Left ventricle myocardium superior (tissue), 1 donor: ENCODE data around the gene CDKN1A. TPM values are rescaled to one million over a fixed set of nuclear protein-coding genes. Genes with fewer than 3 reads are reported as not detected.
"Not testable (repeated sequence)": the region's sequence is repeated elsewhere in the genome, so short reads cannot be mapped to it uniquely, and the experiment has no call there.

Source experiments
- ATAC-seq: fragments of 200-7000 bp; cut with Tn5 transposase; one replicate; pipeline ENCODE4 v1.9.1; 2020; ENCODE audit warnings: mild to moderate bottlenecking, moderate library complexity
- DNase-seq: peaks from one replicate; pipeline ENCODE4 v3.0.0-alpha.2; 2020
- intact Hi-C: fragments of 100-400 bp; cut with micrococcal nuclease; formaldehyde crosslinking; loops from one replicate; pipeline ENCODE4 v1.11.0; 2022
- total RNA-seq: library from RNA; stranded (reverse); fragmentation: NEBNext Ultra II Directional; extraction: Animal tissue kit (Norgen Biotek cat#: 25700); gene quantifications from one replicate; pipeline ENCODE4 v1.2.1, GENCODE V29; 2021
- donor health status: DM: no; HTN: yes; CAD: no; lungs with severe emphysema.

The CDKN1A gene
- total RNA-seq, 1 donor from 2014 or later = 40.0 TPM

GRCh38 chr6:36713846-36714245, 35.3 kb downstream of the CDKN1A start:
- intact Hi-C loops = no loop called here
- DNase-seq = no peak
- ATAC-seq = no peak

- DNase-seq = no peak
- no peak for ATAC-seq
- intact Hi-C loops = no loop called here
Measured at GRCh38 chr6:36714511-36714910, 36.0 kb downstream of the CDKN1A start.

- ATAC-seq (no peak), DNase-seq (no peak)
- intact Hi-C loops = no loop called here
Measured at GRCh38 chr6:36715469-36715868, 37.0 kb downstream of the CDKN1A start.

- no peak for DNase-seq
- intact Hi-C loops = no loop called here
- ATAC-seq = no peak
Measured at GRCh38 chr6:36716476-36717093, 38.1 kb downstream of the CDKN1A start.

GRCh38 chr6:36717231-36717825, 38.8 kb downstream of the CDKN1A start:
- DNase-seq (no peak), ATAC-seq (no peak)
- intact Hi-C loops = no loop called here

- DNase-seq = no peak
- intact Hi-C loops = no loop called here
- ATAC-seq = no peak
Measured at GRCh38 chr6:36717871-36718540, 39.5 kb downstream of the CDKN1A start.

- ATAC-seq (no peak), DNase-seq (no peak)
- intact Hi-C loops = no loop called here
Measured at GRCh38 chr6:36718560-36718959, 40.0 kb downstream of the CDKN1A start.

- DNase-seq = no peak
- intact Hi-C loops = no loop called here
- ATAC-seq = no peak
Measured at GRCh38 chr6:36719126-36719525, 40.6 kb downstream of the CDKN1A start.

- intact Hi-C loops = no loop called here
- ATAC-seq (no peak), DNase-seq (no peak)
Measured at GRCh38 chr6:36720251-36721141, 42.0 kb downstream of the CDKN1A start.

GRCh38 chr6:36721369-36722140, 43.0 kb downstream of the CDKN1A start:
- no peak for DNase-seq
- ATAC-seq = no peak
- intact Hi-C loops = no loop called here

- DNase-seq (no peak), ATAC-seq (no peak)
- intact Hi-C loops = no loop called here
Measured at GRCh38 chr6:36722365-36722764, 43.9 kb downstream of the CDKN1A start.

- intact Hi-C loops = no loop called here
- ATAC-seq = no peak
- no peak for DNase-seq
Measured at GRCh38 chr6:36722879-36723278, 44.4 kb downstream of the CDKN1A start.

GRCh38 chr6:36723992-36724391, 45.5 kb downstream of the CDKN1A start:
- ATAC-seq, intact Hi-C loops, DNase-seq: not testable (repeated sequence)

GRCh38 chr6:36724514-36725390, 46.2 kb downstream of the CDKN1A start:
- intact Hi-C loops = no loop called here

GRCh38 chr6:36725581-36725980, 47.1 kb downstream of the CDKN1A start:
- no peak for DNase-seq
- ATAC-seq = no peak
- intact Hi-C loops = no loop called here

More at GRCh38 chr6:36724514-36725390, 46.2 kb downstream of the CDKN1A start:
- peak; percentile 78 for DNase-seq
- peak; percentile 71 for ATAC-seq

- DNase-seq (no peak), ATAC-seq (no peak)
- intact Hi-C loops = no loop called here
Measured at GRCh38 chr6:36727505-36728021, 49.0 kb downstream of the CDKN1A start.

- no peak for ATAC-seq
- intact Hi-C loops = no loop called here
- DNase-seq = no peak
Measured at GRCh38 chr6:36728289-36729160, 50.0 kb downstream of the CDKN1A start.
